ENCODE data around the gene NCR1.
"Not testable (repeated sequence)": the region's sequence is repeated elsewhere in the genome, so short reads cannot be mapped to it uniquely, and the experiment has no call there.

DNA sequence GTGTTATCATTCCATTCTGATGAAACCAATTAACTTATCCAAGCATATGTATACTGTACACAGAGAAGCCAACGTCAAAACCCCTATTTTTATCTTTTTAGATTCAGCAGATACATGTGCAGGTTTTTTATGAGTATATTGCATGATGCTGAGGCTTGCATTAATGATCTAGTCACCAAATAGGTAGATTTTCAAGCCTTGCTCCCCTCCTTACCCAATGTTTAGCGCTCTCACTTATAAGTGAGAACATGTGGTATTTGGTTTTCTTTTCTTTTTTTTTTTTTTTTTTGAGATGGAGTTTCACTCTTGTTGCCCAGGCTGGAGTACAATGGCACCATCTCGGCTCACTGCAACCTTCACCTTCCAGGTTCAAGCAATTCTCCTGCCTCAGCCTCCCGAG is 1.7 kb upstream of the NCR1 start:
- not testable (repeated sequence) for TF ChIP-seq POLR2A, CTCF (IDR thresholded peaks at IDR 0.05)

Data from right lobe of liver (tissue), 4 donors.